ENCODE measurements around the gene PRR23B.

The PRR23B gene

DNA sequence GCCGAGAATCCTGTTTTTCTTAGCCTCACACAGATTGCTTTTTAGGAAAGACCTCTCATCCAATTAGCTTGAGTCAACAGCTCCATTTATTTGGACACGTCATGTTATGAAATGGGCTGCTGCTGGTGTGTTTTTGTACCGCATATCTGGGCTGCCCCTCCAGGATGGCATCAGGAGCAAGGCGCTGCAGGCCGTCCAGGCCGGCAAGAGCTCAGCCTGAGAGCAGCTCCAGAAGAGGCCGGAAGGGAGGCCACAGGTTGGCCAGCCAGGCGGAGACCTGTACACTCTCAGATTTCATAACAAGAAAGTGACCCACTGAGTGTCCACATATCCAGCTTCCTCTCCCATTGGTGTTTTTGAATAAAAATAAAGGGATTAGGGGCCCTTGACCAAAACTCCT lies 45.4 kb downstream of the PRR23B start:
- DNase-seq (ENCODE audit: low read depth in 3 of 3, low spot score in 1 of 3), result no peak

DNA sequence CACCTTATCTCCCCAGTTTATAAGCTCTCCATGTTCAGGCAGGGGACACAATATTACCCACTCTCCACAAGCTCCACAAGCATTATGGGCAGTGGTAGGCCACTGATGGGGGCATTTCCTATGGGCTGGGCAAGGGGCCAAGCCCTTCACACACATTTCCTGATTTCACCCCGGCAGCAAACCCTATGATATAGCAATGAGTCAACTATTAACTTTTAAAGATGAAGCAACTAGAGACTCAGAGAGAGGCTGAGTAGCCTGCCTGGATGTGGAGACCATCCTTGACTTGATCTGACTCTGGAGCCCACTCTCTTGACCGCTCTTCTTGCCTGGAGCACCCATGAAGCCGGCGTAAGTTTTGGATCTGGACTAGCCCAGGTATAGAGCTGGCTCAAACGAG lies 46.3 kb downstream of the PRR23B start:
- no peak for DNase-seq (ENCODE audit: low read depth in 3 of 3, low spot score in 1 of 3)

DNA sequence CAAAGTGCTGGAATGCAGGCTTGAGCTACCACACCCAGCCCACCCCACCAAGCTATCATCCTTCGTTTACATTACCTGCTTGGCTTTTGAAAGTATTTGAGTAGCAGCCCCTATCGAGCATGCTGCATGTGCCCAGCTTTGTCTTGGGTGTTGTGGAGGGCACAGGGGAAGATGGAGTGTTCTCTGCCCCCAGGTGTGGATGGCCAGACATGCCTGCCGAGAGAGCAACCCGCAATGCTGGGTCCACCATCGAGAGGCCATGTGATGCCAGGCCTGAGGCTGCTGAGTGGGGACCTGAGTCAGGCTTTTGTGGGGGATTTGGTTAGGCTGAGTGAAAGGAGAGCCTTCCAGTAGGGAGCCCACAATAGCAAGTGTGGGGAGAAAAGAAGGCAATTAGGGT lies 47.8 kb downstream of the PRR23B start:
- DNase-seq (ENCODE audit: low read depth in 3 of 3, low spot score in 1 of 3), result no peak

DNA sequence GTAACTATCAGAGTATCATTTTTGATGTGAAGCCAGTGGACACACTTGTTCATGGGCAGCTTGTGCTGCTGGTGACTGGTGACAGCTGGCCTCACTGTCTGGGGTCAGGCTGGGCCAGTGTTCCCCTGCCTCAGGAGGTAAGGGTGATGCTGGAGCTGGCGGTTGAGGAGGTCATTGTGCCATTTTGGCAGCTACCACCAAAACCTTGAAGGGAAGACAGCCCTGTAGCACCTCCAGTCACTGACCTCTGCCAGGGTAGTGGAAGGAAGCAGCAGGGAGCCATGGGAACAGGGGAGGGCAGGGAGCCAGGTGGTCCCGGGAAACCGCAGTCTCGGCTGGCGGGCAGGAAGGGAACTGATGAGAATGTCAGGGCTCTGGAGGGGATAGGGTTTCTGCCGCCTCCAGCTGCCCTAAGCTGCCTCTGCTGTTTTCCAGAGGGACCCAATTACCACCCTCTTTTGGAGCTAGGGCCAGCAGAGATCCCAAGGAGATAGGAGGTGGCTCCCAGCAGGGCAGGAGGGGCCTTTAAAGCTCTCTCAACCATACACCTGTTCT lies 48.9 kb downstream of the PRR23B start:
- DNase-seq (ENCODE audit: low read depth in 3 of 3, low spot score in 1 of 3), result no peak
